ENCODE results near the gene CCDC127. TPM values are rescaled to one million over a fixed set of nuclear protein-coding genes. Genes with fewer than 3 reads are reported as not detected.
"Not testable (repeated sequence)": the region's sequence is repeated elsewhere in the genome, so short reads cannot be mapped to it uniquely, and the experiment has no call there.

Gene CCDC127
- total RNA-seq, 4 donors from 2014 or later = 4.1 to 9.0 (median 7.2) TPM

DNA sequence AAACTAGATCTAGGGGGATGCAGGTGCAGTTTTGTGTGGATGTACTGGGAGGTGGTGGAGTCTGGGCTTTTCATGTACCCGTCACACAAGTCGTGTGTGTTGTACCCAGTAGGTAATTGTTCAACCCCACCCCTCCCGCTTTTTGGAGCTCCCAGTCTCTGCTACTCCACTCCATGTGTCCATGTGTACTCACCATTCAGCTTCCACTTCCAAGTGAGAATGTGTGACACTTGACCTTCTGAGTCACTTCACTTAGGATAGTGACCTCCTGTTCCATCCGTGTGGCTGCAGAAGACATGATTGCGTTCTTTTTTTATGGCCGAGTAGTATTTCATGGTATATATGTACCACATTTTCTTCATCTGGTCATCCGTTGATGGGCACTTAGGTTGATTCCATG lies 22.6 kb upstream of the CCDC127 start:
- not testable (repeated sequence) for H3K4me3 ChIP-seq, H3K4me1 ChIP-seq, H3K27me3 ChIP-seq, DNase-seq, H3K9me3 ChIP-seq, H3K27ac ChIP-seq
- H3K36me3 ChIP-seq = peaks cover 0 to 87% (median 0%) of the 10 kb centered on the region in 3 donors

GRCh38 chr5:237931-238330 lies 20.0 kb upstream of the CCDC127 start:
- not testable (repeated sequence) for H3K27me3 ChIP-seq, H3K27ac ChIP-seq, DNase-seq, H3K9me3 ChIP-seq, H3K4me1 ChIP-seq, H3K4me3 ChIP-seq
- peaks cover 0 to 87% (median 0%) of the 10 kb centered on the region in 3 donors for H3K36me3 ChIP-seq

DNA sequence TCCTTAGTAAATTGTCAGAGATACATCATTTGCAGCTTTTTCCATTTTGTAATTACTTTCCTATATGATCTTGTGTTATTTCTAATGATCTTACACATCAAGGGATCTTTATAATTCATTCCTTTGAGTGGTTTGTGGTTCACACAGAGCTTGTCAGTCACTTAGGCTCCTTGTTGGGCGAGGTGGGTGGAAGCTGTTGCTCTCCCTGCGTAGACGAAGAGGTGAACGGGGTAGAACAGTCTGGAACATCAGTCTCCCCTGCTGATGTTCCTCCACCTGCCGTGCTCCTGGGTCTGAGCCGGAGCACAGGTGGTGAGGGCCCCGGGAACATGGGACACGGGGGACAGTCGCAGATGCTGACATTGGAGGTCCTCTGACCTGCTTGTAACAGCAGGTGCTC lies 17.6 kb upstream of the CCDC127 start:
- not testable (repeated sequence) for H3K4me1 ChIP-seq, H3K4me3 ChIP-seq, H3K9me3 ChIP-seq, DNase-seq, H3K27me3 ChIP-seq, H3K27ac ChIP-seq
- peaks cover 0 to 82% (median 0%) of the 10 kb centered on the region in 3 donors for H3K36me3 ChIP-seq

DNA sequence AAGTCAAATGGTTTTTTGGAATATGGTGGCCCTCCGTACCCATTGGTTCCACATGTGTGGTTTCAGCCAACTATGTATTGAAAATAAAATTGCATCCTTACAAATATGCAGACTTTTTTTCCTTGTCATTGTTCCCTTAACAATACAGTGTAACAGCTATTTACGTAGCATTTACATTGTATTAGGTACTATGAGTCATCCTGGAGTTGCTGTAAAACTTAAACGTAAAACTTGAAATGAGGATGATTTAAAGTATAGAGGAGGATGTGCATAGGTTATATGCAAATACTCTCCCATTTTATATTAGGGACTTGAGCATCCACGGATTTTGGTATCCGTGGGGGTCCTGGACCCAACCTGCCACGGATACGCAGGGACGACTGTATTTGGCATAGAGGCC lies 16.5 kb upstream of the CCDC127 start:
- H3K4me3 ChIP-seq = no peak overlapping the region
- TF ChIP-seq POLR2A (IDR thresholded peaks at IDR 0.05) = no peak
- TF ChIP-seq, protein P1, sequence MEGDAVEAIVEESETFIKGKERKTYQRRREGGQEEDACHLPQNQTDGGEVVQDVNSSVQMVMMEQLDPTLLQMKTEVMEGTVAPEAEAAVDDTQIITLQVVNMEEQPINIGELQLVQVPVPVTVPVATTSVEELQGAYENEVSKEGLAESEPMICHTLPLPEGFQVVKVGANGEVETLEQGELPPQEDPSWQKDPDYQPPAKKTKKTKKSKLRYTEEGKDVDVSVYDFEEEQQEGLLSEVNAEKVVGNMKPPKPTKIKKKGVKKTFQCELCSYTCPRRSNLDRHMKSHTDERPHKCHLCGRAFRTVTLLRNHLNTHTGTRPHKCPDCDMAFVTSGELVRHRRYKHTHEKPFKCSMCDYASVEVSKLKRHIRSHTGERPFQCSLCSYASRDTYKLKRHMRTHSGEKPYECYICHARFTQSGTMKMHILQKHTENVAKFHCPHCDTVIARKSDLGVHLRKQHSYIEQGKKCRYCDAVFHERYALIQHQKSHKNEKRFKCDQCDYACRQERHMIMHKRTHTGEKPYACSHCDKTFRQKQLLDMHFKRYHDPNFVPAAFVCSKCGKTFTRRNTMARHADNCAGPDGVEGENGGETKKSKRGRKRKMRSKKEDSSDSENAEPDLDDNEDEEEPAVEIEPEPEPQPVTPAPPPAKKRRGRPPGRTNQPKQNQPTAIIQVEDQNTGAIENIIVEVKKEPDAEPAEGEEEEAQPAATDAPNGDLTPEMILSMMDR (IDR thresholded peaks at IDR 0.05) = no peak
- DNase-seq = no peak
- H3K9me3 ChIP-seq = no peaks in the 10 kb centered on the region
- H3K36me3 ChIP-seq = peaks cover 0 to 82% (median 0%) of the 10 kb centered on the region in 3 donors
- H3K4me1 ChIP-seq = no peaks in the 10 kb centered on the region
- no peaks in the 10 kb centered on the region for H3K27me3 ChIP-seq
- H3K27ac ChIP-seq = no peak overlapping the region

- not testable (repeated sequence) for DNase-seq, H3K4me3 ChIP-seq
- H3K36me3 ChIP-seq = peaks cover 0 to 85% (median 3%) of the 10 kb centered on the region in 3 donors
Measured at GRCh38 chr5:233426-233825, 15.5 kb upstream of the CCDC127 start.

GRCh38 chr5:231661-232060 lies 13.7 kb upstream of the CCDC127 start:
- Histone ChIP-seq H3K4me3 (no peak overlapping the region), H3K4me1 (no peaks in the 10 kb centered on the region), H3K9me3 (no peaks in the 10 kb centered on the region), H3K27ac (no peak overlapping the region), H3K36me3 (peaks cover 0 to 92% (median 3%) of the 10 kb centered on the region in 3 donors), H3K27me3 (no peaks in the 10 kb centered on the region)
- DNase-seq = no peak
- no peak for TF ChIP-seq POLR2A (IDR thresholded peaks at IDR 0.05)
- TF ChIP-seq, protein P1 (IDR thresholded peaks at IDR 0.05) = no peak

More at GRCh38 chr5:233426-233825, 15.5 kb upstream of the CCDC127 start:
- not testable (repeated sequence) for H3K27me3 ChIP-seq, H3K4me1 ChIP-seq, H3K27ac ChIP-seq, H3K9me3 ChIP-seq

GRCh38 chr5:230711-231110 lies 12.8 kb upstream of the CCDC127 start:
- Histone ChIP-seq H3K27ac (no peak overlapping the region), H3K4me3 (no peak overlapping the region), H3K27me3 (no peaks in the 10 kb centered on the region), H3K36me3 (peaks cover 0 to 92% (median 3%) of the 10 kb centered on the region in 3 donors), H3K4me1 (no peaks in the 10 kb centered on the region), H3K9me3 (no peaks in the 10 kb centered on the region)
- no peak for DNase-seq
- TF ChIP-seq, protein P1 (IDR thresholded peaks at IDR 0.05) = no peak
- TF ChIP-seq POLR2A (IDR thresholded peaks at IDR 0.05) = no peak

DNA sequence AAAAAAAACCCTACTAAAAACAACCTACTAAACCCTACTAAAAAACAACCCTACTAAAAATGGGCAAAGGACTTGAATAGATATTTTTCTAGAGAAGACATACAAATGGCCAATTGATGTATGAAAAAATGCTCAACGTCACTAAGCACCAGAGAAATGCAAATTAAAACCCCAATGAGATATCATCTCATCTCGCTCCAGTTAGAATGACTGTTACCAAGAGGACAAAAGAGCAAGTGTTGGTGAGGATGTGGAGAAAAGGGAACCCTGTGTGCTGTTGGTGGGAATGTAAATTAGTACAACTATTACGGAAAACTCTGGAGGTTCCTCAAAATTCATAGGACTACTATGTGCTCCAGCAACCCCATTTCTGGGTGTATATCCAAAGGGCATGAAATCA lies 10.9 kb upstream of the CCDC127 start:
- no peaks in the 10 kb centered on the region for H3K27me3 ChIP-seq
- peaks cover 0 to 94% (median 3%) of the 10 kb centered on the region in 3 donors for H3K36me3 ChIP-seq
- no peaks in the 10 kb centered on the region for H3K4me1 ChIP-seq
- DNase-seq = no peak
- H3K9me3 ChIP-seq = no peaks in the 10 kb centered on the region
- TF ChIP-seq POLR2A (IDR thresholded peaks at IDR 0.05) = no peak
- TF ChIP-seq, protein P1 (IDR thresholded peaks at IDR 0.05) = no peak
- no peak overlapping the region for H3K27ac ChIP-seq
- H3K4me3 ChIP-seq = no peak overlapping the region

DNA sequence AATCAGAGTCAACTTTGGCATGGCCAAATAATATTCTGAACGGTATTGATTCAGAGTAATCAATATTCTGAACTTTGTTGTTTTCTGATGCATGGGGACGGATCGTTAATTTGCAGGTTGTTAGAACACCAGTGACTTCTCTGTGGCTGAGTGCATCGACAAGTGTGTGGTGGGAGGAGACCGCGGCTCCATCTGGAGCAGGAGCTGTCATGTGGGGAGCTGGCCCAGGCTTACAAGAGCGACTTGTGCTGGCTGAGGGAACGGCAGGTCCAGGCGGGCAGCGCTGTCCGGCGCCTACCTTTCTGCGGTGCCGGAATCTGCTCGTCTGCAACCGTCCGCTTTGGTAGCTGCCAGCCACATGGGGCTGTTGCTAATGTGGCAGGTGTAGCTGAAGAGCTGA lies 9.4 kb upstream of the CCDC127 start:
- not testable (repeated sequence) for H3K27me3 ChIP-seq, H3K4me1 ChIP-seq, H3K4me3 ChIP-seq, H3K9me3 ChIP-seq, DNase-seq, H3K27ac ChIP-seq
- peaks cover 0 to 81% (median 3%) of the 10 kb centered on the region in 3 donors for H3K36me3 ChIP-seq

Measured in Peyer's patch (tissue), 4 donors.